Subcutaneous abdominal adipose tissue (tissue), 5 donors: Measurements from ENCODE around the gene SLC22A2.

Experiments
- H3K27ac ChIP-seq: one replicate; pipeline ENCODE4 v1.7.0; 2013; ENCODE audit warnings: low read depth, mild to moderate bottlenecking, inconsistent platforms, low read length, moderate library complexity
- H3K27me3 ChIP-seq, 5 donors: one replicate each; pipeline ENCODE4 v1.7.0; 2013; ENCODE audit warnings: low read length in 5 of 5, inconsistent platforms in 1 of 5; ENCODE audit not compliant: control insufficient read depth in 5 of 5, insufficient read depth in 4 of 5
- H3K36me3 ChIP-seq, 5 donors: one replicate each; pipeline ENCODE4 v1.7.0; 2013; ENCODE audit warnings: low read length in 5 of 5; ENCODE audit not compliant: control insufficient read depth in 5 of 5, insufficient read depth in 5 of 5
- H3K4me1 ChIP-seq, 5 donors: one replicate each; pipeline ENCODE4 v1.7.0; 2013; ENCODE audit warnings: low read length in 5 of 5, mild to moderate bottlenecking in 3 of 5, moderate library complexity in 1 of 5; ENCODE audit not compliant: control insufficient read depth in 5 of 5, insufficient read depth in 5 of 5
- H3K4me3 ChIP-seq, 5 donors: one replicate each; pipeline ENCODE4 v1.7.0; 2013; ENCODE audit warnings: low read length in 5 of 5, low read depth in 1 of 5
- H3K9ac ChIP-seq, 5 donors: one replicate each; pipeline ENCODE4 v1.7.0; 2013; ENCODE audit warnings: low read length in 5 of 5, mild to moderate bottlenecking in 4 of 5, moderate library complexity in 3 of 5
- H3K9me3 ChIP-seq, 5 donors: one replicate each; pipeline ENCODE4 v1.7.0; 2013; ENCODE audit warnings: low read length in 5 of 5; ENCODE audit not compliant: control insufficient read depth in 5 of 5
- donor health status: healthy.
- donor health status: healthy.
- donor health status: healthy.
- donor health status: healthy.
- donor health status: healthy.

SLC22A2 gene

GRCh38 chr6:160264061-160264612 lies 5.5 kb upstream of the SLC22A2 start:
- no peaks in the 10 kb centered on the region for H3K4me1 ChIP-seq

GRCh38 chr6:160263196-160263939 lies 4.7 kb upstream of the SLC22A2 start:
- H3K9ac ChIP-seq = no peak overlapping the region
- H3K9me3 ChIP-seq = no peaks in the 10 kb centered on the region
- no peaks in the 10 kb centered on the region for H3K36me3 ChIP-seq
- no peaks in the 10 kb centered on the region for H3K4me1 ChIP-seq
- H3K4me3 ChIP-seq = no peak overlapping the region
- H3K27ac ChIP-seq = no peak overlapping the region
- H3K27me3 ChIP-seq = peaks cover 0 to 6% (median 5%) of the 10 kb centered on the region in 5 donors

More at GRCh38 chr6:160264061-160264612, 5.5 kb upstream of the SLC22A2 start:
- Histone ChIP-seq H3K9ac (no peak overlapping the region), H3K4me3 (no peak overlapping the region), H3K9me3 (no peaks in the 10 kb centered on the region), H3K36me3 (no peaks in the 10 kb centered on the region), H3K27me3 (peaks cover 0 to 6% (median 5%) of the 10 kb centered on the region in 5 donors), H3K27ac (no peak overlapping the region)

- Histone ChIP-seq H3K27me3 (peaks cover 0 to 7% (median 5%) of the 10 kb centered on the region in 5 donors), H3K9me3 (no peaks in the 10 kb centered on the region), H3K4me3 (no peak overlapping the region), H3K9ac (no peak overlapping the region), H3K36me3 (no peaks in the 10 kb centered on the region), H3K27ac (no peak overlapping the region), H3K4me1 (no peaks in the 10 kb centered on the region)
Measured at GRCh38 chr6:160261991-160262680, 3.5 kb upstream of the SLC22A2 start.

GRCh38 chr6:160260803-160261450 lies 2.3 kb upstream of the SLC22A2 start:
- H3K4me3 ChIP-seq = no peak overlapping the region
- H3K36me3 ChIP-seq = no peaks in the 10 kb centered on the region
- no peaks in the 10 kb centered on the region for H3K4me1 ChIP-seq
- peaks cover 0 to 7% (median 5%) of the 10 kb centered on the region in 5 donors for H3K27me3 ChIP-seq
- H3K27ac ChIP-seq = no peak overlapping the region
- H3K9me3 ChIP-seq = no peaks in the 10 kb centered on the region
- no peak overlapping the region for H3K9ac ChIP-seq

- peaks cover 0 to 7% (median 5%) of the 10 kb centered on the region in 5 donors for H3K27me3 ChIP-seq
- no peaks in the 10 kb centered on the region for H3K4me1 ChIP-seq
- H3K36me3 ChIP-seq = no peaks in the 10 kb centered on the region
- no peak overlapping the region for H3K9ac ChIP-seq
- H3K4me3 ChIP-seq = no peak overlapping the region
- H3K9me3 ChIP-seq = no peaks in the 10 kb centered on the region
- H3K27ac ChIP-seq = no peak overlapping the region
Measured at GRCh38 chr6:160260367-160260766, 1.7 kb upstream of the SLC22A2 start.

- H3K36me3 ChIP-seq = no peaks in the 10 kb centered on the region
- H3K4me3 ChIP-seq = no peak overlapping the region
- no peaks in the 10 kb centered on the region for H3K9me3 ChIP-seq
- H3K9ac ChIP-seq = no peak overlapping the region
- no peak overlapping the region for H3K27ac ChIP-seq
- no peaks in the 10 kb centered on the region for H3K4me1 ChIP-seq
- H3K27me3 ChIP-seq = peaks cover 0 to 7% (median 5%) of the 10 kb centered on the region in 5 donors
Measured at GRCh38 chr6:160259598-160259997, 977 bp upstream of the SLC22A2 start.

- H3K27me3 ChIP-seq = peaks cover 0 to 7% (median 5%) of the 10 kb centered on the region in 5 donors
- no peak overlapping the region for H3K27ac ChIP-seq
- no peak overlapping the region for H3K4me3 ChIP-seq
- H3K4me1 ChIP-seq = no peaks in the 10 kb centered on the region
- H3K36me3 ChIP-seq = no peaks in the 10 kb centered on the region
- H3K9ac ChIP-seq = no peak overlapping the region
- H3K9me3 ChIP-seq = no peaks in the 10 kb centered on the region
Measured at GRCh38 chr6:160259143-160259425, 463 bp upstream of the SLC22A2 start.

- H3K4me1 ChIP-seq = no peaks in the 10 kb centered on the region
- H3K27me3 ChIP-seq = peaks cover 0 to 7% (median 5%) of the 10 kb centered on the region in 5 donors
- H3K36me3 ChIP-seq = no peaks in the 10 kb centered on the region
Measured at GRCh38 chr6:160256445-160256844, 2.2 kb downstream of the SLC22A2 start.

GRCh38 chr6:160254467-160255312 lies 3.9 kb downstream of the SLC22A2 start:
- Histone ChIP-seq H3K9ac (no peak overlapping the region), H3K4me1 (no peaks in the 10 kb centered on the region), H3K4me3 (no peak overlapping the region), H3K27me3 (peaks cover 0 to 7% (median 0%) of the 10 kb centered on the region in 5 donors), H3K9me3 (no peaks in the 10 kb centered on the region), H3K27ac (no peak overlapping the region), H3K36me3 (no peaks in the 10 kb centered on the region)

More at GRCh38 chr6:160256445-160256844, 2.2 kb downstream of the SLC22A2 start:
- no peak overlapping the region for H3K4me3 ChIP-seq
- H3K9me3 ChIP-seq = no peaks in the 10 kb centered on the region
- H3K27ac ChIP-seq = no peak overlapping the region
- no peak overlapping the region for H3K9ac ChIP-seq
